Measurements from ENCODE around the gene DUSP11. TPM values are rescaled to one million over a fixed set of nuclear protein-coding genes. Genes with fewer than 3 reads are reported as not detected.
"Not testable (repeated sequence)": the region's sequence is repeated elsewhere in the genome, so short reads cannot be mapped to it uniquely, and the experiment has no call there.

Gene DUSP11
- polyA plus RNA-seq, 1 of the 3 experiments (the other 2 are of a cell fraction), result 14.4 TPM

- Histone ChIP-seq H3K9ac (no peak overlapping the region), H3K4me3 (ENCODE audit: low read depth in 2 of 2, low read length in 1 of 2) (no peak overlapping the region), H3K36me3 (replicated peaks in 1 of 2; ENCODE audit: control insufficient read depth in 1 of 2, insufficient read depth in 2 of 2, low read length in 1 of 2) (peaks cover 37 to 45% of the 10 kb centered on the region in 2 experiments), H2AFZ (ENCODE audit: low read depth) (no peak overlapping the region), H3K4me2 (0 out of 2 replicates have a peak overlapping the region, but pooled peaks have one; percentile 12), H3K27ac (ENCODE audit: low read depth in 2 of 2, low read length in 1 of 2) (peak overlapping the region; percentile 4 to 20; a peak in 2 of 4 replicates), H4K20me1 (ENCODE audit: insufficient read depth) (no peaks in the 10 kb centered on the region), H3K27me3 (ENCODE audit: insufficient read depth) (no peaks in the 10 kb centered on the region), H3F3A (replicated peaks; ENCODE audit: insufficient read depth) (peaks cover 5% of the 10 kb centered on the region), H3K79me2 (ENCODE audit: insufficient read depth) (no peaks in the 10 kb centered on the region), H3K4me1 (ENCODE audit: control insufficient read depth in 1 of 2, insufficient read depth in 2 of 2, low read depth in 1 of 2, low read length in 1 of 2) (peaks cover 4 to 6% of the 10 kb centered on the region in 2 experiments; a peak in 2 of 4 replicates), H3K9me3 (no peaks in the 10 kb centered on the region), H3K9me2 (no peaks in the 10 kb centered on the region)
- ChIA-PET CTCF (interaction anchor here (1.0 to 1.7 kb wide), 3 partner anchors 17 to 64 kb away, joined by 3 to 5 read pairs (median 4); partner anchors contain the start of gene DUSP11), POLR2A (no interaction called here)
- WGBS (ENCODE audit: low lambda C conversion rate), result 92% methylated on average over 2 of the region's 2 CpGs
- TF ChIP-seq JUND (IDR thresholded peaks at IDR 0.05), result no peak
- DNase-seq, result no peak
These were observed 20.0 kb downstream of the DUSP11 start for GRCh38 chr2:73759904-73760303.

GRCh38 chr2:73759285-73759764 is 20.6 kb downstream of the DUSP11 start:
- ChIA-PET CTCF (interaction anchor here (1.0 to 1.7 kb wide), 2 partner anchors 20 to 65 kb away, joined by 4 to 5 read pairs; partner anchors contain the start of gene DUSP11), POLR2A (no interaction called here)
- no peak overlapping the region for H3K9ac ChIP-seq
- H4K20me1 ChIP-seq (ENCODE audit: insufficient read depth), result no peaks in the 10 kb centered on the region
- no peaks in the 10 kb centered on the region for H3K9me3 ChIP-seq
- peaks cover 4 to 6% of the 10 kb centered on the region in 2 experiments; a peak in 2 of 4 replicates for H3K4me1 ChIP-seq (ENCODE audit: control insufficient read depth in 1 of 2, insufficient read depth in 2 of 2, low read depth in 1 of 2, low read length in 1 of 2)
- no peak overlapping the region for H3K4me3 ChIP-seq (ENCODE audit: low read depth in 2 of 2, low read length in 1 of 2)
- no peaks in the 10 kb centered on the region for H3K27me3 ChIP-seq (ENCODE audit: insufficient read depth)
- H3K79me2 ChIP-seq (ENCODE audit: insufficient read depth), result no peaks in the 10 kb centered on the region
- no peak for DNase-seq
- peaks cover 5% of the 10 kb centered on the region for H3F3A ChIP-seq (replicated peaks; ENCODE audit: insufficient read depth)
- no peak overlapping the region for H2AFZ ChIP-seq (ENCODE audit: low read depth)
- no peaks in the 10 kb centered on the region for H3K9me2 ChIP-seq
- H3K36me3 ChIP-seq (replicated peaks in 1 of 2; ENCODE audit: control insufficient read depth in 1 of 2, insufficient read depth in 2 of 2, low read length in 1 of 2), result peaks cover 37 to 48% of the 10 kb centered on the region in 2 experiments
- 0 out of 2 replicates have a peak overlapping the region, but pooled peaks have one; percentile 12 for H3K4me2 ChIP-seq
- TF ChIP-seq NFIC (IDR thresholded peaks at IDR 0.05; ENCODE audit: borderline replicate concordance), result peak; percentile 38; the same call in 1 of the 2 replicates
- no peak for TF ChIP-seq SMC3 (IDR thresholded peaks at IDR 0.05; ENCODE audit: low read depth, low read length)
- TF ChIP-seq PBX3 (IDR thresholded peaks at IDR 0.05), result peak; percentile 38; the same call in 1 of the 2 replicates
- TF ChIP-seq CHD2 (IDR thresholded peaks at IDR 0.05; ENCODE audit: low read length, partially characterized antibody), result no peak
- TF ChIP-seq TCF12 (IDR thresholded peaks at IDR 0.05), result peak; percentile 44
- TF ChIP-seq MEF2A (IDR thresholded peaks at IDR 0.05; ENCODE audit: borderline replicate concordance, low read depth), result peak; percentile 58
- TF ChIP-seq POLR2AphosphoS5 (IDR thresholded peaks at IDR 0.05; ENCODE audit: low read depth, low read length), result no peak
- TF ChIP-seq EP300 (IDR thresholded peaks at IDR 0.05; ENCODE audit: borderline replicate concordance in 1 of 2, low read depth in 1 of 2, low read length in 1 of 2), result peak in 1 of 2 experiments; percentile 15; a peak in 1 of 4 replicates
- peak overlapping the region; percentile 3 to 6; a peak in 3 of 4 replicates for H3K27ac ChIP-seq (ENCODE audit: low read depth in 2 of 2, low read length in 1 of 2)
- WGBS (ENCODE audit: low lambda C conversion rate), result 31% methylated on average over 3 of the region's 3 CpGs

- H3K4me2 ChIP-seq; H3K79me2 ChIP-seq (ENCODE audit: insufficient read depth); H3K27ac ChIP-seq (ENCODE audit: low read depth in 2 of 2, low read length in 1 of 2); H3K9me3 ChIP-seq; H4K20me1 ChIP-seq (ENCODE audit: insufficient read depth); H3K27me3 ChIP-seq (ENCODE audit: insufficient read depth); CTCF ChIA-PET; H3K4me1 ChIP-seq (ENCODE audit: control insufficient read depth in 1 of 2, insufficient read depth in 2 of 2, low read depth in 1 of 2, low read length in 1 of 2); DNase-seq; H3K9me2 ChIP-seq; H3K4me3 ChIP-seq (ENCODE audit: low read depth in 2 of 2, low read length in 1 of 2); H3F3A ChIP-seq (replicated peaks; ENCODE audit: insufficient read depth); H2AFZ ChIP-seq (ENCODE audit: low read depth); POLR2A ChIA-PET; H3K9ac ChIP-seq: not testable (repeated sequence)
- WGBS (ENCODE audit: low lambda C conversion rate), result 80% methylated on average over 7 of the region's 7 CpGs
- H3K36me3 ChIP-seq (replicated peaks in 1 of 2; ENCODE audit: control insufficient read depth in 1 of 2, insufficient read depth in 2 of 2, low read length in 1 of 2), result peaks cover 34 to 42% of the 10 kb centered on the region in 2 experiments
These were observed 25.6 kb downstream of the DUSP11 start for GRCh38 chr2:73754332-73754731.
